Caco-2 (cell line): ENCODE measurements around the gene MTA1. TPM values are rescaled to one million over a fixed set of nuclear protein-coding genes. Genes with fewer than 3 reads are reported as not detected.

Experiments
- BruUV-seq: library from RNA; stranded (reverse); fragments of 400-500 nt; replicated peaks from 2 replicates; lab custom pipeline; 2021; lab: Mats Ljungman, UMichigan
- CTCF ChIA-PET: fragments of 300-600 bp; sonication (Branson Sonifier 250); formaldehyde crosslinking; loops from one replicate; lab custom pipeline; 2022; ENCODE audit warnings: antibody characterized with exemption; lab: Charles Lee
- POLR2A ChIA-PET: fragments of 300-600 bp; sonication (Branson Sonifier 250); formaldehyde crosslinking; loops from one replicate; lab custom pipeline; 2022; ENCODE audit warnings: antibody characterized with exemption; lab: Charles Lee
- DNase-seq, 2 experiments: peaks; one replicate each; pipeline versions ENCODE4 v3.0.0 to v3.0.0-alpha.2; 2020 to 2022
- H3K27me3 ChIP-seq: replicated peaks from 2 replicates; pipeline ENCODE4 v1.6.0; 2011; ENCODE audit warnings: low read length; ENCODE audit not compliant: control insufficient read depth, insufficient read depth
- H3K36me3 ChIP-seq: 2 replicates; pipeline ENCODE4 v1.5.1; 2011; ENCODE audit warnings: low read length; ENCODE audit not compliant: control insufficient read depth, insufficient read depth
- H3K4me1 ChIP-seq: fragments of 250-450 bp; sonication (Bioruptor Pico); 2 replicates; pipeline ENCODE4 v1.5.1; 2020; ENCODE audit warnings: mild to moderate bottlenecking
- H3K4me3 ChIP-seq: 2 replicates; pipeline ENCODE4 v1.5.1; 2011; ENCODE audit warnings: low read depth, mild to moderate bottlenecking, control low read depth, low read length
- H3K9me3 ChIP-seq: fragments of 250-450 bp; sonication (Bioruptor Pico); 2 replicates; pipeline ENCODE4 v1.5.1; 2020; ENCODE audit warnings: mild to moderate bottlenecking, moderate library complexity
- H3K27ac Mint-ChIP-seq: one replicate; pipeline ENCODE4 v1.8.0; 2022; ENCODE audit warnings: mixed read lengths; ENCODE audit not compliant: unreplicated experiment
- H3K27me3 Mint-ChIP-seq: one replicate; pipeline ENCODE4 v1.8.0; 2022; ENCODE audit warnings: mixed read lengths; ENCODE audit not compliant: insufficient read depth, unreplicated experiment
- H3K36me3 Mint-ChIP-seq: one replicate; pipeline ENCODE4 v1.8.0; 2022; ENCODE audit warnings: mild to moderate bottlenecking, mixed read lengths; ENCODE audit not compliant: insufficient read depth, unreplicated experiment
- H3K4me1 Mint-ChIP-seq: one replicate; pipeline ENCODE4 v1.8.0; 2022; ENCODE audit warnings: low read depth, mixed read lengths; ENCODE audit not compliant: unreplicated experiment
- H3K4me3 Mint-ChIP-seq: one replicate; pipeline ENCODE4 v1.8.0; 2022; ENCODE audit warnings: mild to moderate bottlenecking, moderate library complexity, mixed read lengths; ENCODE audit not compliant: unreplicated experiment
- H3K9me3 Mint-ChIP-seq: one replicate; pipeline ENCODE4 v1.8.0; 2022; ENCODE audit warnings: mixed read lengths; ENCODE audit not compliant: unreplicated experiment
- CTCF ChIP-seq, 2 experiments: fragments of 200-600 bp in 1 of 2; IDR thresholded peaks; 1 replicate in 1 of 2; 2 replicates in 1 of 2; pipeline versions ENCODE4 v1.5.1 to v1.8.0; 2011 to 2022; ENCODE audit warnings: antibody characterized with exemption in 1 of 2, control low read depth in 1 of 2, inconsistent platforms in 1 of 2, low read depth in 1 of 2, low read length in 1 of 2, mild to moderate bottlenecking in 1 of 2, moderate library complexity in 1 of 2; ENCODE audit not compliant: insufficient read depth in 1 of 2, severe bottlenecking in 1 of 2, unreplicated experiment in 1 of 2
- intact Hi-C: fragments of 100-400 bp; cut with micrococcal nuclease; formaldehyde crosslinking; loops from one replicate; pipeline ENCODE4 v1.10.0; 2022; ENCODE audit not compliant: unreplicated experiment
- total RNA-seq: library from RNA; stranded (reverse); gene quantifications from 2 replicates; pipeline ENCODE4 v1.2.3, GENCODE V29; 2022

Gene MTA1
- total RNA-seq, 1 experiment from 2014 or later: 167 TPM

GRCh38 chr14:105488781-105489541 is 69.3 kb downstream of the MTA1 start:
- Histone ChIP-seq H3K27me3 (no peaks in the 10 kb centered on the region), H3K4me3 (peak overlapping the region; percentile 61), H3K36me3 (no peaks in the 10 kb centered on the region; the same call in 1 of the 2 replicates), H3K9me3 (no peaks in the 10 kb centered on the region), H3K4me1 (peaks cover 36% of the 10 kb centered on the region)
- Mint-ChIP-seq H3K36me3 (peaks cover 12% of the 10 kb centered on the region), H3K27me3 (no peaks in the 10 kb centered on the region), H3K4me1 (no peaks in the 10 kb centered on the region), H3K27ac (peak overlapping the region; percentile 77), H3K9me3 (no peaks in the 10 kb centered on the region), H3K4me3 (peak overlapping the region; percentile 79)
- intact Hi-C loops: loop anchor here (1.0 to 5.0 kb wide), 2 partner anchors 8 to 512 kb away; partner anchors contain the start of gene AHNAK2
- TSS peak; percentile 36 for BruUV-seq
- no peak for DNase-seq
- no peak for TF ChIP-seq CTCF (IDR thresholded peaks at IDR 0.05; ENCODE audit: insufficient read depth in 1 of 2, low read depth in 1 of 2, low read length in 1 of 2, severe bottlenecking in 1 of 2, unreplicated experiment in 1 of 2)
- POLR2A ChIA-PET: interaction anchor here (1.8 kb wide), 1 partner anchor 8 kb away, joined by 14 read pairs; no protein-coding TSS in a partner anchor
- CTCF ChIA-PET: interaction anchor here (0.6 to 2.9 kb wide), 11 partner anchors 8 to 757 kb away, joined by 4 to 57 read pairs (median 6); no protein-coding TSS in a partner anchor

- H3K9me3 ChIP-seq: no peaks in the 10 kb centered on the region
- CTCF ChIA-PET: interaction anchor here (0.5 to 2.9 kb wide), 17 partner anchors 9 to 758 kb away, joined by 3 to 57 read pairs (median 5); no protein-coding TSS in a partner anchor
- H3K4me1 Mint-ChIP-seq: no peaks in the 10 kb centered on the region
- POLR2A ChIA-PET: interaction anchor here (0.6 to 1.8 kb wide), 4 partner anchors 9 to 241 kb away, joined by 3 to 14 read pairs (median 4); partner anchors contain the start of genes BTBD6 and PACS2
- H3K27me3 Mint-ChIP-seq: no peaks in the 10 kb centered on the region
- peaks cover 36% of the 10 kb centered on the region for H3K4me1 ChIP-seq
- intact Hi-C loops: loop anchor here (1.0 to 5.0 kb wide), 5 partner anchors 8 to 512 kb away; partner anchors contain the start of genes AHNAK2 and TMEM121
- H3K36me3 Mint-ChIP-seq: peaks cover 12% of the 10 kb centered on the region
- no TSS peak for BruUV-seq
- H3K9me3 Mint-ChIP-seq: no peaks in the 10 kb centered on the region
- DNase-seq: peak; percentile 88
- no peaks in the 10 kb centered on the region; the same call in 1 of the 2 replicates for H3K36me3 ChIP-seq
- H3K27ac Mint-ChIP-seq: peak overlapping the region; percentile 77
- H3K27me3 ChIP-seq: no peaks in the 10 kb centered on the region
- peak overlapping the region; percentile 61 for H3K4me3 ChIP-seq
- peak overlapping the region; percentile 79 for H3K4me3 Mint-ChIP-seq
- peak; percentile 49 to 78 for TF ChIP-seq CTCF (IDR thresholded peaks at IDR 0.05; ENCODE audit: insufficient read depth in 1 of 2, low read depth in 1 of 2, low read length in 1 of 2, severe bottlenecking in 1 of 2, unreplicated experiment in 1 of 2)
Observed at GRCh38 chr14:105489542-105490266, 70.1 kb downstream of the MTA1 start.

- DNase-seq: no peak
- Mint-ChIP-seq H3K9me3 (no peaks in the 10 kb centered on the region), H3K27ac (peak overlapping the region; percentile 77), H3K27me3 (no peaks in the 10 kb centered on the region), H3K4me3 (peak overlapping the region; percentile 79), H3K36me3 (peaks cover 12% of the 10 kb centered on the region), H3K4me1 (no peaks in the 10 kb centered on the region)
- Histone ChIP-seq H3K27me3 (no peaks in the 10 kb centered on the region), H3K9me3 (no peaks in the 10 kb centered on the region), H3K36me3 (no peaks in the 10 kb centered on the region; the same call in 1 of the 2 replicates), H3K4me1 (peaks cover 36% of the 10 kb centered on the region), H3K4me3 (peak overlapping the region; percentile 61)
- ChIA-PET POLR2A (interaction anchor here (0.6 to 1.8 kb wide), 5 partner anchors 9 to 242 kb away, joined by 3 to 14 read pairs (median 4); partner anchors contain the start of genes BTBD6 and PACS2), CTCF (interaction anchor here (0.5 to 2.9 kb wide), 14 partner anchors 9 to 525 kb away, joined by 3 to 57 read pairs (median 6); no protein-coding TSS in a partner anchor)
- TF ChIP-seq CTCF (IDR thresholded peaks at IDR 0.05; ENCODE audit: insufficient read depth in 1 of 2, low read depth in 1 of 2, low read length in 1 of 2, severe bottlenecking in 1 of 2, unreplicated experiment in 1 of 2): no peak
- no TSS peak for BruUV-seq
- intact Hi-C loops: loop anchor here (1.0 to 5.0 kb wide), 3 partner anchors 37 to 119 kb away; partner anchors contain the start of gene TMEM121
Observed at GRCh38 chr14:105490267-105490571, 70.6 kb downstream of the MTA1 start.
